Adrenal gland (tissue), 12 donors: ENCODE results near the gene SLC10A1. TPM values are rescaled to one million over a fixed set of nuclear protein-coding genes. Genes with fewer than 3 reads are reported as not detected.

Experiments
- DNase-seq, 7 donors: peaks; one replicate each; pipeline ENCODE4 v3.0.0-alpha.2; 2019 to 2020
- H3K27ac ChIP-seq, 5 donors: fragments of 200-600 bp; sonication (generic) in 4 of 5; 1 replicate in 3 of 5; 2 replicates in 2 of 5; pipeline versions ENCODE4 v1.5.1 to v1.8.0; 2016 to 2020; ENCODE audit warnings: mild to moderate bottlenecking in 1 of 5
- H3K27me3 ChIP-seq: fragments of 200-600 bp; 2 replicates; pipeline ENCODE4 v1.8.0; 2021
- H3K36me3 ChIP-seq, 2 donors: fragments of 200-600 bp; replicated peaks in 1 of 2; 1 replicate in 1 of 2; 2 replicates in 1 of 2; pipeline versions ENCODE4 v1.5.1 to v1.8.0; 2018 to 2022
- H3K4me1 ChIP-seq, 2 donors: fragments of 200-600 bp; replicated peaks in 1 of 2; 1 replicate in 1 of 2; 2 replicates in 1 of 2; pipeline versions ENCODE4 v1.5.1 to v1.8.0; 2018 to 2021
- H3K4me3 ChIP-seq, 4 donors: fragments of 200-600 bp; sonication (generic) in 3 of 4; one replicate each; pipeline ENCODE4 v1.5.1; 2016 to 2018
- H3K9me3 ChIP-seq, 3 donors: fragments of 200-600 bp; sonication (generic) in 1 of 3; replicated peaks in 1 of 3; 1 replicate in 2 of 3; 2 replicates in 1 of 3; pipeline versions ENCODE4 v1.5.1 to v1.8.0; 2016 to 2021
- POLR2A ChIP-seq, 2 donors: fragments of 450-650 bp; IDR thresholded peaks; one replicate each; pipeline ENCODE4 v1.6.1; 2017; ENCODE audit warnings: antibody characterized with exemption in 2 of 2, mild to moderate bottlenecking in 2 of 2, moderate library complexity in 1 of 2
- WGBS, 4 donors: extraction: QIAGEN DNeasy Blood & Tissue Kit in 2 of 4; methylation state at CpG; one replicate each; pipeline versions ENCODE4 v1.1.5 to v1.1.7; 2013 to 2017; 5-methylcytosine and 5-hydroxymethylcytosine counted together
- intact Hi-C, 2 donors: fragments of 100-400 bp; cut with DNase I; formaldehyde crosslinking; loops; one replicate each; pipeline versions ENCODE4 v1.14.1 to v1.15.0; 2022 to 2023
- polyA plus RNA-seq, 3 donors: library from polyadenylated mRNA; stranded (reverse); fragments of 200-250 nt in 2 of 3; fragments of 350-450 nt in 1 of 3; fragmentation: Illumina TruSeq in 1 of 3; extraction: RNeasy Lipid Tissue Mini Kit (QIAGEN cat#74804) in 1 of 3; gene quantifications; one replicate each; pipeline ENCODE4 v1.2.3, GENCODE V29; 2013 to 2014
- total RNA-seq, 9 donors: library from RNA; depleted of rRNA in 4 of 9; stranded (reverse); fragments of >200 nt in 4 of 9; fragments of 120-200 nt in 1 of 9; fragmentation: NEBNext Ultra II Directional in 1 of 9; extraction: Animal tissue kit (Norgen Biotek cat#: 25700) in 1 of 9; gene quantifications; one replicate each; pipeline versions ENCODE4 v1.1.0 to v1.2.4, GENCODE V29; 2013 to 2023
- TF ChIP-seq, protein P1 (sequence below), 6 experiments: fragments of 450-650 bp in 4 of 6; fragments of 200-600 bp in 2 of 6; sonication (generic) in 1 of 6; IDR thresholded peaks; 1 replicate in 5 of 6; 2 replicates in 1 of 6; pipeline versions ENCODE4 v1.5.1 to v1.8.0; 2016 to 2021; ENCODE audit warnings: antibody characterized with exemption in 6 of 6, mild to moderate bottlenecking in 2 of 6, moderate library complexity in 1 of 6
- donor health status: healthy with polysubstance abuse.
- donor health status: Bipolar disorder and iron deficiency.
- donor health status: DM: yes; HTN: yes; CAD: no.
- donor health status: DM: no; HTN: no; CAD: no.
- donor health status: DM: no; HTN: no; CAD: no.
- donor health status: DM: yes; HTN: yes; CAD: no.

Gene SLC10A1
- total and polyA plus RNA-seq, 12 donors, result not detected

DNA sequence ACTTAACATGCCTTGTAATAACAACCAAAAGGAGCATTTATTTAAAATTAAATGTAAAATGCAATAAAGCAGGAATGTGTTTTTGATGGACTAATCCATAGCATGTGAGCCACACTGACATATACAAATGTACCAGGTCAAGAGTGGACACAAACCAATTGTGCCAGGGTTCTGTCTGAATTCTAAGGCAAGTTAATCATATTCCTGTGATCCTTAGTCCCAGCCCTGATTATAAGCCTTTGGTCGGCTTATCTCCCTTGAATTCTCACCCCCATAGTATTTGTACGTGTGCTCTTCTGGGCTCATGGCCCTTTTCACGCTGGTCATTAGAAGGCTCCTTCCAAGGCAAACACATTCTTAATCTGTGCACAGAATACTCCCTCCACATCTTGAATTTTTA is 40.7 kb downstream of the SLC10A1 start:
- no peaks in the 10 kb centered on the region for H3K9me3 ChIP-seq
- TF ChIP-seq, protein P1, sequence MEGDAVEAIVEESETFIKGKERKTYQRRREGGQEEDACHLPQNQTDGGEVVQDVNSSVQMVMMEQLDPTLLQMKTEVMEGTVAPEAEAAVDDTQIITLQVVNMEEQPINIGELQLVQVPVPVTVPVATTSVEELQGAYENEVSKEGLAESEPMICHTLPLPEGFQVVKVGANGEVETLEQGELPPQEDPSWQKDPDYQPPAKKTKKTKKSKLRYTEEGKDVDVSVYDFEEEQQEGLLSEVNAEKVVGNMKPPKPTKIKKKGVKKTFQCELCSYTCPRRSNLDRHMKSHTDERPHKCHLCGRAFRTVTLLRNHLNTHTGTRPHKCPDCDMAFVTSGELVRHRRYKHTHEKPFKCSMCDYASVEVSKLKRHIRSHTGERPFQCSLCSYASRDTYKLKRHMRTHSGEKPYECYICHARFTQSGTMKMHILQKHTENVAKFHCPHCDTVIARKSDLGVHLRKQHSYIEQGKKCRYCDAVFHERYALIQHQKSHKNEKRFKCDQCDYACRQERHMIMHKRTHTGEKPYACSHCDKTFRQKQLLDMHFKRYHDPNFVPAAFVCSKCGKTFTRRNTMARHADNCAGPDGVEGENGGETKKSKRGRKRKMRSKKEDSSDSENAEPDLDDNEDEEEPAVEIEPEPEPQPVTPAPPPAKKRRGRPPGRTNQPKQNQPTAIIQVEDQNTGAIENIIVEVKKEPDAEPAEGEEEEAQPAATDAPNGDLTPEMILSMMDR (IDR thresholded peaks at IDR 0.05), result no peak
- no peak for TF ChIP-seq POLR2A (IDR thresholded peaks at IDR 0.05)
- H3K36me3 ChIP-seq, result no peaks in the 10 kb centered on the region
- H3K27ac ChIP-seq, result no peak overlapping the region
- no peaks in the 10 kb centered on the region for H3K4me1 ChIP-seq
- H3K4me3 ChIP-seq, result no peak overlapping the region
- no peaks in the 10 kb centered on the region for H3K27me3 ChIP-seq
- DNase-seq, result no peak
- intact Hi-C loops, result no loop called here
- whole genome bisulfite sequencing, 4 donors, result 72 to 91% (median 86%) methylated on average over 3 of the region's 3 CpGs

DNA sequence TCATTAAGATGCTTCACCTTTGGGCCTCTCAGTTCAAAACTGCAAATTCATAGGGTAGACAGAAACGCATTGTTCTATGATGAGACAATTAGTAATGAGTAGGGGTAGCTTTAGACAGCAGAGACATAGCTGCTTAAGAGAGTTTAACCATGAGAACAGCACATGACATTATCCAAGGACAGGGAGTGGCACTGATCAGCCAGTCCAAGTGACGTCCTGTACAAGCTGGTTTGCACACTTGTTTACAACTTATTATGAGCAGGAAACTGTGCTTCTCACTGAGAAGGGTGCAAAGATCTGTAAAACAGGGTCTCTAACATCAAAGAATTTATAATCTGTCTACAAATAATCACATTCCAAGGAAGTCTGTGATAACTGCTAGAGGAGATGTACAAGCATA is 41.3 kb downstream of the SLC10A1 start:
- no peak overlapping the region for H3K27ac ChIP-seq
- 53 to 60% (median 56%) methylated on average over 2 of the region's 2 CpGs for WGBS, 4 donors

DNA sequence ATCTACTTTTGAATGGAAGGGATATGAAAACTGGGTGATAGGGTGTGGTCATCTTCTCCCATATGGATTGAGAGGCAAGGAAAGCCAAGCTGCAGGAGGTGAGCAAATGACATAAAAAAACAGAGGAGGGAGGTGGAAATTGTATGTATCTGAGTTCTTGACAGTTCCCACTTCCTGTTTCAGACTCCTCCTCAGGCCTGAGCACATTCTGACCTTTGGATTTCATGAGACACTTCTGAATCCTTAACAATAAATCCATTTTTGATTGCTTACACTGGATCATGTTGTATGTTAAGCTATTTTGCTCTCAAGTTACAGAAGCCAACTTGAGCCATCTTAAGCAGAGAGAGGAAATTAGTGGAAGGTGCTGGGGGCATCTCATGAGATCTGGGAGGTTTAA is 41.7 kb downstream of the SLC10A1 start:
- intact Hi-C loops, result no loop called here

More for the DNA sequence above, 41.3 kb downstream of the SLC10A1 start:
- no peak for DNase-seq
- Histone ChIP-seq H3K4me1 (no peaks in the 10 kb centered on the region), H3K36me3 (no peaks in the 10 kb centered on the region), H3K9me3 (no peaks in the 10 kb centered on the region), H3K27me3 (no peaks in the 10 kb centered on the region), H3K4me3 (no peak overlapping the region)
- intact Hi-C loops, result no loop called here
- TF ChIP-seq, protein P1 (IDR thresholded peaks at IDR 0.05), result no peak
- TF ChIP-seq POLR2A (IDR thresholded peaks at IDR 0.05), result no peak

DNA sequence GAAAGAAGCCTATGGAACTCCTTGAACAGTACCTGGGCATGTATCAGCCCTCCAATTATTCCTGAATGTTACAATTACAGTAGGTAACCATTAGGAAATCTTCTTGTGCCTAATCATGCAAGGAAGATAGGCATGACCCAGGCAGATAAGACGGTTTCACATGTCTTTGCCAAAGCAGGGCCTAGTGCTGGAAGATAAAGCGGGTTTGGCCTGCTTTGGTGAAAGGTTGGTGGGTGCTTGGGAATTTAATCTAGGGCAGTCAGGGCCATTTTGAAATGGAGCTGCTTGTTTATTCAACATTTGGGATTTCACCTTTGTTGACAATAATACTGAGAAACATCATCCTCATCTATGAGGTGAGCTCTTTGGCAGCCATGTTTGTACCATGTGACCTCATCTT is 42.6 kb downstream of the SLC10A1 start:
- Histone ChIP-seq H3K27me3 (no peaks in the 10 kb centered on the region), H3K9me3 (no peaks in the 10 kb centered on the region), H3K36me3 (no peaks in the 10 kb centered on the region), H3K4me1 (no peaks in the 10 kb centered on the region), H3K4me3 (no peak overlapping the region), H3K27ac (no peak overlapping the region)
- no peak for TF ChIP-seq POLR2A (IDR thresholded peaks at IDR 0.05)
- TF ChIP-seq, protein P1 (IDR thresholded peaks at IDR 0.05), result no peak
- WGBS, 4 donors, result 83 to 98% (median 94%) methylated on average over 2 of the region's 2 CpGs
- intact Hi-C loops, result no loop called here
- DNase-seq, result no peak

More for the DNA sequence above, 41.7 kb downstream of the SLC10A1 start:
- DNase-seq, result no peak
- Histone ChIP-seq H3K27me3 (no peaks in the 10 kb centered on the region), H3K9me3 (no peaks in the 10 kb centered on the region), H3K4me1 (no peaks in the 10 kb centered on the region), H3K27ac (no peak overlapping the region), H3K4me3 (no peak overlapping the region), H3K36me3 (no peaks in the 10 kb centered on the region)
- no peak for TF ChIP-seq POLR2A (IDR thresholded peaks at IDR 0.05)
- TF ChIP-seq, protein P1 (IDR thresholded peaks at IDR 0.05), result no peak
